HepG2 (cell line): ENCODE data around the gene DLX3. TPM values are rescaled to one million over a fixed set of nuclear protein-coding genes. Genes with fewer than 3 reads are reported as not detected.

Source experiments
- ARNTL ChIP-seq: sonication (generic); formaldehyde crosslinking; IDR thresholded peaks from 2 replicates; pipeline ENCODE4 v1.4.0; 2020; ENCODE audit warnings: mild to moderate bottlenecking, missing genetic modification reagents
- ATM ChIP-seq: fragments of 450-650 bp; IDR thresholded peaks from 2 replicates; pipeline ENCODE4 v1.7.1; 2017; ENCODE audit warnings: mild to moderate bottlenecking, borderline replicate concordance
- CTCF ChIP-seq: sonication (generic); formaldehyde crosslinking; IDR thresholded peaks from 2 replicates; pipeline ENCODE4 v1.5.0; 2020; ENCODE audit warnings: mild to moderate bottlenecking, missing genetic modification reagents, moderate library complexity
- LCORL ChIP-seq, 2 experiments: fragments of 450-650 bp in 1 of 2; sonication (generic) in 1 of 2; formaldehyde crosslinking in 1 of 2; IDR thresholded peaks; 2 replicates each; pipeline versions ENCODE4 v1.5.0 to v1.6.1; 2017 to 2020; ENCODE audit warnings: antibody characterized with exemption in 1 of 2, missing genetic modification reagents in 1 of 2
- RARA ChIP-seq: IDR thresholded peaks from 2 replicates; pipeline ENCODE4 v1.6.1; 2016; ENCODE audit warnings: missing genetic modification reagents, missing compliant biosample characterization
- SALL2 ChIP-seq: sonication (generic); formaldehyde crosslinking; IDR thresholded peaks from 2 replicates; pipeline ENCODE4 v1.8.1; 2023; ENCODE audit warnings: mild to moderate bottlenecking, missing genetic modification reagents, inconsistent platforms
- ZBED4 ChIP-seq: sonication (generic); formaldehyde crosslinking; IDR thresholded peaks from 2 replicates; pipeline ENCODE4 v1.4.0; 2020; ENCODE audit warnings: missing genetic modification reagents, borderline replicate concordance
- ZEB1 ChIP-seq: IDR thresholded peaks from 2 replicates; pipeline ENCODE4 v1.6.1; 2012; ENCODE audit warnings: mild to moderate bottlenecking, low read depth, inconsistent platforms; ENCODE audit not compliant: insufficient replicate concordance
- ZNF20 ChIP-seq: sonication (generic); formaldehyde crosslinking; IDR thresholded peaks from 2 replicates; pipeline ENCODE4 v1.4.0; 2020; ENCODE audit warnings: mild to moderate bottlenecking, moderate library complexity, missing genetic modification reagents
- polyA plus RNA-seq, 8 experiments: library from polyadenylated mRNA; depleted of rRNA in 3 of 8; stranded (reverse) in 7 of 8; unstranded in 1 of 8; fragments of >200 nt; fragmentation: Illumina TruSeq in 4 of 8; extraction: Trizol in 4 of 8; gene quantifications; 2 replicates each; pipeline versions ENCODE4 v1.2.1 to v1.2.3, GENCODE V29; 2011 to 2016; ENCODE audit warnings: low read depth in 4 of 8, missing spikeins in 1 of 8, mixed read lengths in 1 of 8; ENCODE audit not compliant: insufficient read depth in 1 of 8
- total RNA-seq, 5 experiments: library from RNA; depleted of rRNA; stranded (reverse); fragments of >200 nt; fragmentation: Illumina TruSeq; extraction: Trizol; gene quantifications; 2 replicates each; pipeline ENCODE4 v1.2.3, GENCODE V29; 2016; ENCODE audit warnings: low read depth in 1 of 5
- TF ChIP-seq, protein P1 (sequence below): sonication (generic); formaldehyde crosslinking; IDR thresholded peaks from 2 replicates; pipeline ENCODE4 v1.9.0; 2022; ENCODE audit warnings: missing genetic modification reagents, mild to moderate bottlenecking, borderline replicate concordance
- TF ChIP-seq, protein P2 (sequence below): sonication (generic); formaldehyde crosslinking; IDR thresholded peaks from 2 replicates; pipeline ENCODE4 v1.5.1; 2020; ENCODE audit warnings: mild to moderate bottlenecking, missing genetic modification reagents
- TF ChIP-seq, protein P3 (sequence below): sonication (generic); formaldehyde crosslinking; IDR thresholded peaks from 2 replicates; pipeline ENCODE4 v1.5.1; 2020; ENCODE audit warnings: mild to moderate bottlenecking, missing genetic modification reagents, moderate library complexity

The DLX3 gene
- total and polyA plus RNA-seq, 2 of the 13 experiments (the other 11 are each of a cell fraction or from before 2014, with no cell fraction given), result 0.03 TPM; not detected in 1

DNA sequence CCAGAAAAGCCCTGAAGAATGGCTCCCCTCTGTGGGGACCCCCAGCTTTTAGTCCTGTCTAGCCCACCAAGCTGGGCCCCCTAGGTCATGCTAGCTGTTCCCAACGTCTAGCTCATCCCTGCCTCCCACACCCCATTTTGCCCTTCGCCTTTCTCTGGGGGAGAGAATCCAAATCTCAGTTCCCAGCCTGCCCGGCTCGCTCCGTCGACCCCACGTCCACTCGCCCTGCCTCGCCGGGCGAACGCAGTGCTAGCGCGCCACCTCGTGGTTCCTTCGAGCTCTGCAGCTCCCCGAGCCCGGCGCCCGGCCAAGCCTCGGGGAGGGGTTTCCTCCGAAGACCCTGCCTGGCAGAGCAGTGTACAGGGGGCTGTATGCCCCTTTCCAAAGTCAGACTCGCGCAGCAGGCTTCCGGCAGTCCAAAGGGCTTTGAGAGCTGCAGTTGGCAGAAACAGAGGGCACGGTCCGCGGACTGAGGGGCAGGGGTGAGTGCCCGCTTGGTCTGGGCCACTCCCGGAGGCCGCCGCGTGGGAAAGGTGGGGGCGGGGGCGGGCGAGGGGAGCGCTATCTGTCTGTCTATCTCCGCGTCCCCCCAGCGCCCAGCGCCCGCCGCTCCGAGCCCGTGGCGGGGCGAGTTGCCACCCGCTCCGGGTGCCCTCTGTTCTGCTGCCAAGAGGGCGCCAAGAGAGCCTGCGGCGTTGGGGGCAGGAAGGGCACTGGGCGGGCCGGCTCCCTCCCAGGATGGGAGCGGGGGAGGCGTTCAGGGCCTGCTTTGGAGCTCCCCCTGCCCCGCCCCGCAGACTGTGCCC, 1.7 kb upstream of the DLX3 start (continued):
- TF ChIP-seq SALL2 (CRISPR knock-in tag) (peak; percentile 51; the same call in 1 of the 2 replicates), LCORL (IDR thresholded peaks at IDR 0.05) (no peak), LCORL (CRISPR knock-in tag; IDR thresholded peaks at IDR 0.05) (peak; percentile 66; the same call in 1 of the 2 replicates), ATM (no peak), ARNTL (CRISPR knock-in tag) (no peak), ZEB1 (no peak), ZBED4 (CRISPR knock-in tag) (0 out of 2 replicates have a peak, but pooled peaks have one; percentile 25), CTCF (CRISPR knock-in tag) (peak; percentile 100), ZNF20 (CRISPR knock-in tag) (no peak), RARA (peak; percentile 20; the same call in 1 of the 2 replicates)
- TF ChIP-seq, protein P1, sequence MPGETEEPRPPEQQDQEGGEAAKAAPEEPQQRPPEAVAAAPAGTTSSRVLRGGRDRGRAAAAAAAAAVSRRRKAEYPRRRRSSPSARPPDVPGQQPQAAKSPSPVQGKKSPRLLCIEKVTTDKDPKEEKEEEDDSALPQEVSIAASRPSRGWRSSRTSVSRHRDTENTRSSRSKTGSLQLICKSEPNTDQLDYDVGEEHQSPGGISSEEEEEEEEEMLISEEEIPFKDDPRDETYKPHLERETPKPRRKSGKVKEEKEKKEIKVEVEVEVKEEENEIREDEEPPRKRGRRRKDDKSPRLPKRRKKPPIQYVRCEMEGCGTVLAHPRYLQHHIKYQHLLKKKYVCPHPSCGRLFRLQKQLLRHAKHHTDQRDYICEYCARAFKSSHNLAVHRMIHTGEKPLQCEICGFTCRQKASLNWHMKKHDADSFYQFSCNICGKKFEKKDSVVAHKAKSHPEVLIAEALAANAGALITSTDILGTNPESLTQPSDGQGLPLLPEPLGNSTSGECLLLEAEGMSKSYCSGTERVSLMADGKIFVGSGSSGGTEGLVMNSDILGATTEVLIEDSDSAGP, result peak; percentile 68; the same call in 1 of the 2 replicates
- TF ChIP-seq, protein P2, sequence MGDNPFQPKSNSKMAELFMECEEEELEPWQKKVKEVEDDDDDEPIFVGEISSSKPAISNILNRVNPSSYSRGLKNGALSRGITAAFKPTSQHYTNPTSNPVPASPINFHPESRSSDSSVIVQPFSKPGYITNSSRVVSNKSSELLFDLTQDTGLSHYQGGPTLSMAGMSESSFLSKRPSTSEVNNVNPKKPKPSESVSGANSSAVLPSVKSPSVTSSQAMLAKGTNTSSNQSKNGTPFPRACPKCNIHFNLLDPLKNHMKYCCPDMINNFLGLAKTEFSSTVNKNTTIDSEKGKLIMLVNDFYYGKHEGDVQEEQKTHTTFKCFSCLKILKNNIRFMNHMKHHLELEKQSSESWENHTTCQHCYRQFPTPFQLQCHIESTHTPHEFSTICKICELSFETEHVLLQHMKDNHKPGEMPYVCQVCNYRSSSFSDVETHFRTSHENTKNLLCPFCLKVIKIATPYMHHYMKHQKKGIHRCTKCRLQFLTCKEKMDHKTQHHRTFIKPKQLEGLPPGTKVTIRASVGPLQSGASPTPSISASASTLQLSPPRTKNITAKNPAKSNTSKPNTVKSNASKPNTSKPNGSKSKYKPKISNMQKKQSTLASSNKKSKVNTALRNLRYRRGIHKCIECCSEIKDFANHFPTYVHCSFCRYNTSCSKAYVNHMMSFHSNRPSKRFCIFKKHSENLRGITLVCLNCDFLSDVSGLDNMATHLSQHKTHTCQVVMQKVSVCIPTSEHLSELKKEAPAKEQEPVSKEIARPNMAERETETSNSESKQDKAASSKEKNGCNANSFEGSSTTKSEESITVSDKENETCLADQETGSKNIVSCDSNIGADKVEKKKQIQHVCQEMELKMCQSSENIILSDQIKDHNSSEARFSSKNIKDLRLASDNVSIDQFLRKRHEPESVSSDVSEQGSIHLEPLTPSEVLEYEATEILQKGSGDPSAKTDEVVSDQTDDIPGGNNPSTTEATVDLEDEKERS (CRISPR knock-in tag), result peak; percentile 73; the same call in 1 of the 2 replicates
- TF ChIP-seq, protein P3, sequence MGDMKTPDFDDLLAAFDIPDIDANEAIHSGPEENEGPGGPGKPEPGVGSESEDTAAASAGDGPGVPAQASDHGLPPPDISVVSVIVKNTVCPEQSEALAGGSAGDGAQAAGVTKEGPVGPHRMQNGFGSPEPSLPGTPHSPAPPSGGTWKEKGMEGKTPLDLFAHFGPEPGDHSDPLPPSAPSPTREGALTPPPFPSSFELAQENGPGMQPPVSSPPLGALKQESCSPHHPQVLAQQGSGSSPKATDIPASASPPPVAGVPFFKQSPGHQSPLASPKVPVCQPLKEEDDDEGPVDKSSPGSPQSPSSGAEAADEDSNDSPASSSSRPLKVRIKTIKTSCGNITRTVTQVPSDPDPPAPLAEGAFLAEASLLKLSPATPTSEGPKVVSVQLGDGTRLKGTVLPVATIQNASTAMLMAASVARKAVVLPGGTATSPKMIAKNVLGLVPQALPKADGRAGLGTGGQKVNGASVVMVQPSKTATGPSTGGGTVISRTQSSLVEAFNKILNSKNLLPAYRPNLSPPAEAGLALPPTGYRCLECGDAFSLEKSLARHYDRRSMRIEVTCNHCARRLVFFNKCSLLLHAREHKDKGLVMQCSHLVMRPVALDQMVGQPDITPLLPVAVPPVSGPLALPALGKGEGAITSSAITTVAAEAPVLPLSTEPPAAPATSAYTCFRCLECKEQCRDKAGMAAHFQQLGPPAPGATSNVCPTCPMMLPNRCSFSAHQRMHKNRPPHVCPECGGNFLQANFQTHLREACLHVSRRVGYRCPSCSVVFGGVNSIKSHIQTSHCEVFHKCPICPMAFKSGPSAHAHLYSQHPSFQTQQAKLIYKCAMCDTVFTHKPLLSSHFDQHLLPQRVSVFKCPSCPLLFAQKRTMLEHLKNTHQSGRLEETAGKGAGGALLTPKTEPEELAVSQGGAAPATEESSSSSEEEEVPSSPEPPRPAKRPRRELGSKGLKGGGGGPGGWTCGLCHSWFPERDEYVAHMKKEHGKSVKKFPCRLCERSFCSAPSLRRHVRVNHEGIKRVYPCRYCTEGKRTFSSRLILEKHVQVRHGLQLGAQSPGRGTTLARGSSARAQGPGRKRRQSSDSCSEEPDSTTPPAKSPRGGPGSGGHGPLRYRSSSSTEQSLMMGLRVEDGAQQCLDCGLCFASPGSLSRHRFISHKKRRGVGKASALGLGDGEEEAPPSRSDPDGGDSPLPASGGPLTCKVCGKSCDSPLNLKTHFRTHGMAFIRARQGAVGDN (CRISPR knock-in tag), result peak; percentile 56; the same call in 1 of the 2 replicates
